BJ (cell line): ENCODE measurements around the gene DLK2. TPM values are rescaled to one million over a fixed set of nuclear protein-coding genes. Genes with fewer than 3 reads are reported as not detected.

Experiments used
- CTCF ChIA-PET: fragments of 350-600 bp; formaldehyde crosslinking; extraction: SDS; loops from one replicate; lab custom pipeline; 2021; ENCODE audit warnings: antibody characterized with exemption, inconsistent platforms; lab: Yijun Ruan, JAX
- POLR2A ChIA-PET: fragments of 300-600 bp; sonication (Branson Sonifier 250); formaldehyde crosslinking; extraction: SDS; loops from one replicate; lab custom pipeline; 2021; ENCODE audit warnings: antibody characterized with exemption; lab: Charles Lee
- DNase-seq: peaks from one replicate; pipeline ENCODE4 v3.0.0-alpha.2; 2011; ENCODE audit warnings: low read depth
- H3K27me3 ChIP-seq: 2 replicates; pipeline ENCODE4 v1.6.0; 2011; ENCODE audit warnings: low read length; ENCODE audit not compliant: control insufficient read depth, insufficient read depth
- H3K36me3 ChIP-seq: 2 replicates; pipeline ENCODE4 v1.5.1; 2011; ENCODE audit warnings: low read length; ENCODE audit not compliant: control insufficient read depth, insufficient read depth
- H3K4me3 ChIP-seq: 2 replicates; pipeline ENCODE4 v1.5.1; 2011; ENCODE audit warnings: low read depth, mild to moderate bottlenecking, control low read depth, low read length
- CTCF ChIP-seq: IDR thresholded peaks from 2 replicates; pipeline ENCODE4 v1.5.1; 2011; ENCODE audit warnings: low read depth, mild to moderate bottlenecking, control low read depth, inconsistent platforms, low read length, moderate library complexity; ENCODE audit not compliant: insufficient read depth
- polyA plus RNA-seq: library from polyadenylated mRNA; depleted of rRNA; stranded (reverse); fragments of >200 nt; gene quantifications from 2 replicates; pipeline ENCODE4 v1.2.3, GENCODE V29; 2011

The DLK2 gene
- polyA plus RNA-seq, 1 experiment = 4.8 TPM

GRCh38 chr6:43445576-43445975 is 9.8 kb downstream of the DLK2 start:
- peaks cover 43% of the 10 kb centered on the region for H3K36me3 ChIP-seq
- no peak for DNase-seq
- ChIA-PET POLR2A (no interaction called here), CTCF (interaction anchor here (2.1 kb wide), 1 partner anchor 9 kb away, joined by 8 read pairs; the partner anchor contains the start of gene DLK2)
- H3K27me3 ChIP-seq = no peaks in the 10 kb centered on the region
- no peak for TF ChIP-seq CTCF
- no peak overlapping the region for H3K4me3 ChIP-seq

GRCh38 chr6:43444582-43444981 is 10.8 kb downstream of the DLK2 start:
- ChIA-PET POLR2A (no interaction called here), CTCF (interaction anchor here (1.2 to 2.1 kb wide), 3 partner anchors 10 to 63 kb away, joined by 4 to 8 read pairs (median 8); partner anchors contain the start of gene DLK2)
- DNase-seq = no peak

GRCh38 chr6:43444036-43444435 is 11.3 kb downstream of the DLK2 start:
- no peak for TF ChIP-seq CTCF
- Histone ChIP-seq H3K36me3 (peaks cover 36% of the 10 kb centered on the region), H3K27me3 (no peaks in the 10 kb centered on the region), H3K4me3 (no peak overlapping the region)
- POLR2A ChIA-PET = no interaction called here
- no peak for DNase-seq
- CTCF ChIA-PET = interaction anchor here (1.2 to 2.1 kb wide), 3 partner anchors 11 to 63 kb away, joined by 4 to 8 read pairs (median 8); partner anchors contain the start of gene DLK2

More at GRCh38 chr6:43444582-43444981, 10.8 kb downstream of the DLK2 start:
- no peak overlapping the region for H3K4me3 ChIP-seq
- no peaks in the 10 kb centered on the region for H3K27me3 ChIP-seq
- peaks cover 39% of the 10 kb centered on the region for H3K36me3 ChIP-seq
- TF ChIP-seq CTCF = no peak

GRCh38 chr6:43442935-43443334 is 12.4 kb downstream of the DLK2 start:
- no peak for DNase-seq
- ChIA-PET CTCF (interaction anchor here (0.7 to 3.5 kb wide), 4 partner anchors 10 to 54 kb away, joined by 3 to 11 read pairs (median 4); no protein-coding TSS in a partner anchor), POLR2A (no interaction called here)
- Histone ChIP-seq H3K36me3 (peaks cover 30% of the 10 kb centered on the region), H3K27me3 (no peaks in the 10 kb centered on the region), H3K4me3 (no peak overlapping the region)
- TF ChIP-seq CTCF = no peak

- TF ChIP-seq CTCF = no peak
- no peak overlapping the region for H3K4me3 ChIP-seq
- peaks cover 11% of the 10 kb centered on the region for H3K36me3 ChIP-seq
- no peaks in the 10 kb centered on the region for H3K27me3 ChIP-seq
- POLR2A ChIA-PET = no interaction called here
- CTCF ChIA-PET = interaction anchor here (1.2 to 1.4 kb wide), 3 partner anchors 17 to 69 kb away, joined by 4 to 7 read pairs (median 4); partner anchors contain the start of gene DLK2
- DNase-seq = no peak
These were observed 17.6 kb downstream of the DLK2 start for GRCh38 chr6:43437700-43438099.
